AML-193 (cell line): ENCODE data around the gene HAUS8.
A peak's percentile ranks its signal among the peaks of the same experiment; 100 is the strongest.
"Not testable (repeated sequence)": the region's sequence is repeated elsewhere in the genome, so short reads cannot be mapped to it uniquely, and the experiment has no call there.

Source experiments
- DNase-seq, 2 experiments: peaks; one replicate each; lab custom pipeline; 2025; lab: John Stamatoyannopoulos, UW

The HAUS8 gene

DNA sequence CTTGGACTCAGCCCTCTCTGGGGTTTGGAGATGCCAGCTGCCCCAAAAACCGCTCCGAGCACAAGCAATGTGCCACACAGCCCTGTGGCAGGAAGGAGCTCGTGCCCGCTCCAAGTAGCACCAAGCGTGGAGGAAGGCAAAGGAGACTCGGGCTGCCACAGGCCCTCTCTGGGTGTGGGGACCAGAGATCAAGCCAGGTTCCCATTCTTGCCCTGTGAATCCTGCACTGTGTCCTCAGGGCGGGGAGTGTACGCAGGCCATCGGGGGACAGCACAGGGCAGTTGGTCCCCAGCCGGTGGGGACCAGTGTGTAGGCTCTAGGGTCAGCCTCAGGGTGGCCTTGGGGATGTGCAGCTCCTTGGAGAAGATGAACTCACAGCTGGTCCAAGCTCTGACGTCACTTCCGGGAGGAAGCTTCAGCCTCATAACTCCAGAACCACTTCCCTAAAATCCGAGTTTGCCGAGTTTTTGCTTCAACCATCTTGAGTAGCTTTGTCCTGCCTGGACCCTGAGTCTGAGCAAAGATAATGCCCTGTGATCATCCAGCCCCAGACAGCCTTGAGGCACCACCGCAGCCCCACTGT is 39.3 kb downstream of the HAUS8 start:
- DNase-seq, result peak; percentile 15 to 47

DNA sequence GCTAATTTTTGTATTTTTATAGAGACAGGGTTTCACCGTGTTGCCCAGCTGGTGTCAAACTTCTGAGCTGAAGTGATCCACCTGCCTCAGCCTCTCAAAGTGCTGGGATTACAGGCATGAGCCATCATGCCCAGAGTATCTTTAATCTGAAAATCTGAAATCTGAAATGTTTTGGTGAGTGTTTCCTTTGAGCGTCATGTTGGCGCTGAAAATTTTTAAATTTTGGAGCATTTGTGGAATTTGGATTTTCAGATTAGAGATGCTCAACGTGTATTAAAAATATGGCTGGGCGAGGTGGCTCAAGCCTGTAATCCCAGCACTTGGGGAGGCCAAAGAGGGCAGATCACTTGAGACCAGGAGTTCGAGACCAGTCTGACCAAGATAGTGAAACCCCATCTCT is 43.5 kb downstream of the HAUS8 start:
- no peak for DNase-seq

DNA sequence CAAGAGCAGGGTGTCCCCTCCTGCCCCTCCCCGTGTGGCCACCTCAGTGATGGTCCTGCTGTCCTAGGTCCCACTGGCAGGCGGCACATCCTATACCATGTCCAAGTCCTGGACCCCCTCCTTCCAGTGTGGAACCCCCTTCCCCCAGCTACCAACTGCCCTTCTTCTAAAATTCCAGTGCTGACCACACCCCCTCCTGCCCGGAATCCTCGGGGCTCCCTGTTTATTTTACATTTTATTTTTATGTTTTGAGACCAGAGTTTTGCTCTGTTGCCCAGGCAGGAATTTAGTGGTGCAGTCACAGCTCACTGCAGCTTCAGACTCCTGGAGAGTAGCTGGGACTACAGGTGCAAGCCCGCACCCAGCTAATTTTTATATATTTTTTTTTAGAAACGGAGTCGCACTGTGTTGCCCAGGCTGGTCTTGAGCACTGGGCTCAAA is 47.7 kb downstream of the HAUS8 start:
- no peak for DNase-seq

DNA sequence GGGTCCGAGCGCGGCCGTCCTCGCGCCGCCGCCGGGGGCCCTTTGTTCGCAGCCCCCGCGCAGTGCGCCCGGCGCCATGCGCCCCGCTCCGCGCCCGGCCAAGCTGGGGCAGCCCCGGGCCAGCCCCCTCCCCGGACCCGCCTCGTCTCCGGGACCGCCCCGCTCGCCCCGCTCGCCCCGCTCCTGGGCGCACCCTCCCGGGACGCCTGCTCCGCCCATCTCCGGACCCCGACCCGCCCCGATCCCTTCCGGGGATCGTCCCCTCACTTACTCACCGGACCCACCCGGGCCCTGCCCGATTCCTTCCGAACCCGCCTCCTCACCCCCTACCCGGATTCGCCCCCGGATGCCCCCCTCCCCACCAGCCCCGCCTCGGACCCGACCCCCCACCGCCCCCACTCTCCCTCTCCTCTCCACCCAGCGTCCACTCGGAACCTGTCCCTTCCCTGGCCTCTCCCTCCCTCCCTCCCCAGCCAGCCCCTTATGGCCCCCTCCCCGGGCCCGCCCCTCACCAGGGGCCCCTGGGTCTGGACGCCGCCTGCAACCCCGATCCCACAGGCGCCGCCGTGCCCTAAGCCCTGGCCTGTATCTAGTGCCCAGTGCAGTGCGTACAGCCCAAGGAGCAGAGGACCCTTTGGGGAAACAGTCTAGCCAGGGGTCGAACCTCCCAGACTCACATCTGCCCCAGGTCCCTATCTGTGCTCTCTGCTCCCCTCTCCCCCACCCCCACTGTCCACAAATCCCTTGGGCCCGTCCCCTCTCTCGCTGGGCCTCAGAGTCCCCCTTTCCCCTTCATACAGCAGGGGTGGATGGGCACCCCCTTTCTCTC is 48.3 kb downstream of the HAUS8 start, which contains the start of gene CPAMD8:
Gene CPAMD8, minus strand, starts transcription at position 105 of the 829 bp plus-strand sequence. CDS start 168 bp downstream, outside the sequence.
- DNase-seq, result no peak

DNA sequence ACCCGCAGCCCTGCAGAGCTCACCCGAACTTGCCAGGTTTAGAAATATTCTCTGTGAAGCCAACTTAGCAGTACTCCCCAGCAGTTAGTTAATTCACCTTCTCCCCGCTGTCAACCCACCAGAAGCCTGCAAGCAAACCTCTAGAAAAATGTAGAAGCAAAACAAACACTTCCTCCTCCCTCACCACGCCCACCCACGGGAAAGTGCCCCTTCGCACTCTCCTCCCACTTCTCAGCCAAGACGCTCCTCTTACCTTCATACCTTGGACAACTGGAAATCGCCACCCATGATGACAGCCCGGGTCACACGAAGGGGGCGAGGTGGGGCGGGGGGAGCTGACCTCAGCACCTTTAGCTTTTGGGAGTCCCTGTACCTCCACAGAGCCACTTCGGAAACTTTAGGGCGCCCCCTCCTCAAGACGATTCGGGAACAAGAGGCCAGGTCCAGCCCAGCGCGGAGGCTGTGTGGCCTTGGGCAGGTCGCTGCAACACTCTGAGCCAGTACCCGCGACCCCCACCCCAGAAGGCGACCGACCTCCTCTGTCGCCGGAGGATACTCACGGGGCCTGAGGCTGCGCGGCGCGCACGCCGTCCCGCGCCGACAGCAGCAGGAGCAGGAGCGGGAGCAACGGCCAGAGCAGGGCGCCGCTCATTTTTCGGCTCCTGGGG is 49.1 kb downstream of the HAUS8 start:
- no peak for DNase-seq

DNA sequence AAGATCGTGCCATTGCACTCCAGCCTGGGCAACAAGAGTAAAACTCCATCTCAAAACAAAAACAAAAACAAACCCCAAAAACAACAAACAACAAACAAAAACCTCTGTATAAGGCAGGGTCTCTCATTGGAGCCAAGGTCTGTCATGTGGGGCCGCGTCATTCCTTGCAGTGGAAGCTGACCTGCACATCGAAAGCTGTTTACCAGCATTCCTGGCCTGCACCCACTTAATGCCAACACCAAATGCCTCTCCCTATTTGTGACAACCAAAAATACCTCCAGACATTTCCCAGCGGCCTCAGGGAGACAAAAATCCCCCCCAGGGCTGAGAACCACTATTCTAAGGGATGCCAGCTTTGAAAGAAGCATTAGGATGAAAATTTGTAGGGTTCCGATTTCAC is 49.9 kb downstream of the HAUS8 start:
- no peak for DNase-seq

DNA sequence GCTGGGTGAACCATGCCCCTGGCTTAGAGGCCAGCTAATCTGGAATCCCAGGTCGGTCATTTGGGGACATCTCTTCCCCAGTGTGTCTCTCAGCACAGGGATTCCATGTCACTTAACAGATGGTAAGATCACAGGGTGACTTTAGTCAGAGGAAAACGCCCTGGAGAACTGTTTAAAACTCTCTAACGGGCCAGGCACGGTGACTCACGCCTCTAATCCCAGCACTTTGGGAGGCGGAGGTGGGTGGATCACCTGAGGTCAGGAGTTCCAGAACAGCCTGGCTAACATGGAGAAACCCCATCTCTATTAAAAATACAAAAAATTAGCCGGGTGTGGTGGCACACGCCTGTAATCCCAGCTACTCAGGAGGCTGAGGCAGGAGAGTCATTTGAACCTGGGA is 50.3 kb downstream of the HAUS8 start:
- DNase-seq, result not testable (repeated sequence)

DNA sequence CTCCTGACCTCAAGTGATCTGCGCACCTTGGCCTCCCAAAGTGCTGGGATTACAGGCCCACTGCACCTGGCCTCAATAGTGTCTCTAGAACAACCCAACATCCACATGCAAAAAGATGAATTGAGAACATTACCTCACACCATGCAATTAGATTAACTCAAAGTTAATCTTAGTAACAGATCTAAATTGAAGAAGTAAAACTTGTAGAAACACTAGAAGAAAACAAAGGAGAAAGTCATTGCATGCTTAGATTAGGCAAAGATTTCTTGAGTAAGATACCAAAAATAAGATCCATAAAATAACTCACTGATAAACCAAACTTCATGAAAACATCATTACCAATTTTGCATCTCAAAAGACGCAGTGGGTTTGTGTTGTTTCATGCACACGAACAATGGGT is 51.4 kb downstream of the HAUS8 start:
- no peak for DNase-seq

DNA sequence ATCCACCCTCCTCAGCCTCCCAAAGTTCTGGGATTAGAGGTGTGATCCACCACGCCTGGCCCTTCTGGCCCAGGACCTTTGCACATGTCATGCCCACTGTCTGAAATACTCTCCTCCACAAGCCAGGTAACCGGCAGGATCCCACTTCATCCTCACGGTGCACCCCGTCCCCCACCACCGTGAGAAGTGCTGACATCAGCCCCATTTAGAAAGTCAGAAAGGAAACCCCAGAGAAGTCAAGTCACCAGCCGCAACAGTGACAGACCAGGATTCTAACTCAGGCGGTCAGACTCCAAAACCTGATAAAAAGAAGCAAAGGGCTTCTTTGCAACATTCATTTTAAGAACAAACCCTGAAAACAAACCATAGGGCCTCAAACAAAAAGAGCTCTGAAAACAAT is 52.5 kb downstream of the HAUS8 start:
- no peak for DNase-seq

DNA sequence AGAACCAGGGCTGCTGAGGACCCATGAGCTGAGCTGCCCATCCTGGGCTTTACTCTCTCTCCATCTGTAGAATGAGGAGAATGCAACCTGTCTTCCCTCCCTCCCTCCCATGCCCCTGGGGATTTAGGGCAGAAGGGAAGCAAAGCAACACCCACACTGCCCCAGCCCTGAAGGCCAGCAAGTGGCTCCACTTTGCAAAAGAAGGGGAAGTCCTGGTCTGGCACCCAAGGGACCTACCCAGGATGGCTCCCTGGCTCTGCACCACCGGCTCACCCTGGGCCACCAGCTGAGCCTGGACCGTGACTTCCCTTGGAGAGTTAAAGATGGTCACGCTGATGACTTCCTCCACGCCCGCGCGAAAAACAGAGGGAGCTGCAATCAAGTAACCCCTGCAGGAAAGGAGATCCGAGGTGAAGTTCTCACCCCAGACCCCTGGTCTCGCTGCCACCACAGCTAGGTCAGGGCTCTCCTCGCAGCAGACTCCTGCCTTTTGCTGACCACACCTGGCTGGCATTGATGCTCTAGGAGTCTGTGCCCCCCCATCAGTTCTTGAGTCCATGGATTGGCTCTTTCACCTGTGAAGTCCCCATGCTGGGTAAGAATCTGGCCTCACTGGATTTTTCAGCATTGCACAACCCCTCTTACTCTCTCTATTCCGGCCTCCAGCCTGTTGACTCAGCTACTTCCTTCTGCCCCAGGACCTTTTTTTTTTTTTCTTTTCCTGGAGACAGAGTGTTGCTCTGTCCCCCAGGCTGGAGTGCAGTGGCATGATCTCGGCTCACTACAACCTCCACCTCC is 53.3 kb downstream of the HAUS8 start:
- peak; percentile 80 to 82 for DNase-seq

DNA sequence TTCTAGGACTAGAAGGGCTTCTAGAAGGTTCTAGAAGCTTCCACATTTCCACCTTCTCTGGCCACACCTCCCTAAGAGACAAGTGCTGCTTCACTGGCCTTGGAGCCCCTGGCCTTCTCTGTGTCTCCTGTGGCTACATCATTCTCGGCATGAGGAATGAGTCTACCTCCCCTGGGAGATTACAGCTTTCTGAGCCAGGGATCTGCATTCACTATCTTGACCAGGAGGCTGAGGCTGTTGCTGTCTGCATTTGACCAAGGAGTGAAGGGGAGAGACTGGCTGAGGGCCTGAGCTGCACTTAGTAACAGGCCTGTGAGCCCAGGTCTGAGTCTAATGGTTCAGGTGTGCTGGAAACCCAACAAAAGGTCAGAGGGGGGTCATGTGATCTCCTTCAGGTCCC is 53.9 kb downstream of the HAUS8 start:
- no peak for DNase-seq

DNA sequence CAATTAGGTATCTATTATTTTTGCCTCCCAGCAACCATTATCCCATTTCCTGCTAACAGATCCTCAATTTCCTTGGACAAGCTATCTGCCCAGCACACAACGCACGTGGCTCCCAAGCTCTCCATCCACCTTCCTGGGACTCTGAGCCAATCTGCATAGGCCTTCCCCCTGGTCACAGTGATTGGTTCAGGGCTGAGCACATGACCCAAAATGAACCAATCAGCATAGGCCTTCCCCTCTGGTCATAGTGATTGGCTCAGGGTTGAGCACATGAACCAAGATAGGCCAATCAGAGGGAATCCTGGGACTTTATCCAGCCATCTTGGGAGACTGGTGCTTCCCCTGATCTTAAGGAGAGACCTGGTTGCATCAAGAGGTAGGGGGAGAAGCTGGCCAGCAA is 54.4 kb downstream of the HAUS8 start:
- no peak for DNase-seq

DNA sequence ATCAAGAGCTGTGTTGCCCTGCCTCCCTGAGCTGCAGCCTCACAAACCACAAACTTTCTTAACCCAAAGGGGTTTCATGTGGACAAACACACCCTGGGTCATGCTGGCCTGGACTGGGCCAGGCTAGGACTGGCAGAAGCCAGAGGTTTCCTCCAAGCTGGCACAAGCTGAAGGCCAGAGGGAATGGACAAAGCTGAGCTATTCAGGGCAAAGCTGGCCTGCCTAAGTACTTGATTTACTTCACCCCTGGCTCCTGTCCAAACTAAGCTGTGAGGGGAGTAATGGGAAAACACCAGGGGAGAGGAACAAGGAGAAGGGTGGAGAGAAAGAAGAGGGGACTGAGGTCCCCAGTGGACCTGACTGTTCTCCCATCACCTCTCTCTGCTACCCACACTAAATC is 54.9 kb downstream of the HAUS8 start:
- DNase-seq, result no peak

DNA sequence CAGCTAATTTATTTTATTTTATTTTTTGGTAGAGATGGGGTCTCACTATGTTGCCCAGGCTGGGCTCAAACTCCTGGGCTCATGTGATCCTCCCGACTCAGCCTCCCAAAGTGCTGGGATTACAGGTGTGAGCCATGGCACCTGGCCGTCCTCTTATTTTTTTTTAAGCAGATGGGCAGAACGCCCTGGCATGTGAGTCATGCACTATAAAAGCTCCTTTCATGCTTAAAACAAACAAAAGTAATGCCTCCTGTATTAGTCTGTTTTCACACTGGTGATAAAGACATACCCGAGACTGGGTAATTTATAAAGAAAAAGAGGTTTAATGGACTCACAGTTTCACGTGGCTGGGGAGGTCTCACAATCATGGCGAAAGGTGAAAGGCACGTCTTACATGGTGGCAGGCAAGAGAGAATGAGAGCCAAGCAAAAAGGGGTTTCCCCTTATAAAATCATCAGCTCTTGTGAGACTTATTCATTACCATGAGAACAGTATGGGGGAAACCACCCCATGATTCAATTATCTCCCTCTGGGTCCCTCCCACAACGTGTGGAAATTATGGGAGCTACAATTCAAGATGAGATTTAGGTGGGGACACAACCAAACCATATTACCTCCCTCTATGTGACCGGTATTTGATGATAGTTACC is 60.9 kb downstream of the HAUS8 start:
- not testable (repeated sequence) for DNase-seq

DNA sequence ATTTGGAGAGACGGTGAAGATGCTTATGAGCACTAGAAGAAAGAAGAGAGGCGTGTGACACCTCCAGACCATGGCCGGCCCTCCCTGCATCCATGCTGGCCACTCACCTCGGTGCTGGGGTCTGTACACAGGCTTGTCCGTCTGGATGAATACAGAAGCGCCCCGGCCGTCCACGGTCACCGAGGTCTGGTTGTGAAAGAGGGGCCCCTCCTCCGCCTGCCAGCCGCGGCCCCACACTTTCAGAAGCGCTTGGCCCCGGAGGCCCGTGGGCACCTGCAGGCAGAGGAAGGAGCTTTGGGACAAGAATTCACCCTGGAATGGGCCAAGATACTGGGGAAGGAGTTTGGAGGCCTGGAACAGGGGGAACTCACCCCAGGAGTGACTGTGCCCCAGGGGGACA is 63.8 kb downstream of the HAUS8 start:
- no peak for DNase-seq

DNA sequence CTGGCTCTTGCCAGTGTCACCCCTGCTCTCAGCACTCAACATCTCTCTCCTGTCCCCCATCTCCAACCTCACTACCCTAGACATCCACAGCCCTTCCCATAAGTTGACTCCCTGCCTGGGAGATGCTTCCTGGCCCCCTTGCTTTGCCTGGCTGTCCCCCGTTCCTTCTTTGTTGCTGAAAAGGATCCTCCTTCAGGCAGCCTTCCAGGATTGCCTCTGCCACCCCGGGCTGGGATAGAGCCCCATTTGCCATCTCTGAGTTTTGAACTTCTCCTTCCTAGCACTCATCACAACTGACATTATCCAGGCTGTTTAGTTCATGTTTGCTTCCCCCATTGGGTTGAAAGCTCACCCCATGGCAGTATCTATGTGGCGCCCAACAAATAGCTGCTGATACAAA is 68.7 kb downstream of the HAUS8 start:
- DNase-seq, result no peak

DNA sequence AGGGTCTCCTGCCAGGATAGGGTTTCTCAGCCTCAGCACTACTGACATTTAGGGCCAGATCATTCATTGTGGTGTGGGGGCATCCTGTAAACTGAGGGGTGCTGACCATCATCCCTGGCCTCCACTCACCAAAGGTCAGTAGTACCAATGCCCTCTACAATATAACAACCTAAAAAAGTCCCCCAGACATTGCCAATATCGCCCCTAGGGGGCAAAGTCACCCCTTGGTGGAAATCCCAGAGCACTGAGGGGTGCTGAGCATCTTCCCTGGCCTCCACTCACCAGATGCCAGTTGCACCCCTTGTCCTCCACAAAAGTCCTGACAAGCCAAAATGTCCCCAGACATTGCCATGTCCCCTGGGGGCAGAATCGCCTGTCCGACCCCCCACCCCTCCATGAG is 70.3 kb downstream of the HAUS8 start:
- no peak for DNase-seq

DNA sequence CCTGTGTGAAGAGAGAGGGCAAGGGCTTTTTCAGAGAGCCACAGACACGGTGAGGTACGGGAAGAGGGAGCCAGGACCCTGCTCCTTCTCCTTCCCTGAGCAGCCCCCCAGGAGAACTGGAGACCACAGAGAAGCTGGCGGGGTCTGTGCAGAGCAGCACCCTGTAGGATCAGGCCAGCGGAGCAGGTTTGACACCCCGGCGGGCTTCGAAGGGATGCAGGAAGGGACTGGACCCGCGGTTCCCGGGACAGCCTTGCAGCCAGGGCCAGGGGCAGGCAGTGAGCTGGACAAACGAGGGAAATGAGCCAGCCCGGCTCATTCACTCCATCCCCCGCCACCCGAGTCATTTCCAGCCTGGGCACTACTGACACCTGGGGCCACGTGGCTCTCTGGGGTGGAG is 70.9 kb downstream of the HAUS8 start:
- DNase-seq, result no peak

DNA sequence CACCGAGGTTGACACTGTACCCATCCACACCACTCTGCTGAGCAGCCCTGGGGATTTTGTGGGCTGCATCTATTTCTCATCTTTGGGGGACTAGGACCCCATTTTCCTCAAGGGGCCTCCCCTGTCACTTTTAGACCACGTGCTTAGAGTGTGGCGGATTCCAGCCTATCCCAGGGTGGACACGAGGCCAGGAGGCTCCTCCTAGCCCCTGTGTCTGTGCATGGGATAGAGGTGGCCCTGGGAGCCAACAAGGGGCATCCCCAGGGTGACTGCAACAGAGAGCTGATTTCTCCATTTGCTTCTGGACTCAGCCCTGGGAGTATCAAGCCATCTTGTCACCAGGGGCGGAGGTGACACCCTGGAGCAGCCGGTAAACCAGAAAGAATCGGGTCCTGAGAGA is 72.8 kb downstream of the HAUS8 start:
- no peak for DNase-seq

DNA sequence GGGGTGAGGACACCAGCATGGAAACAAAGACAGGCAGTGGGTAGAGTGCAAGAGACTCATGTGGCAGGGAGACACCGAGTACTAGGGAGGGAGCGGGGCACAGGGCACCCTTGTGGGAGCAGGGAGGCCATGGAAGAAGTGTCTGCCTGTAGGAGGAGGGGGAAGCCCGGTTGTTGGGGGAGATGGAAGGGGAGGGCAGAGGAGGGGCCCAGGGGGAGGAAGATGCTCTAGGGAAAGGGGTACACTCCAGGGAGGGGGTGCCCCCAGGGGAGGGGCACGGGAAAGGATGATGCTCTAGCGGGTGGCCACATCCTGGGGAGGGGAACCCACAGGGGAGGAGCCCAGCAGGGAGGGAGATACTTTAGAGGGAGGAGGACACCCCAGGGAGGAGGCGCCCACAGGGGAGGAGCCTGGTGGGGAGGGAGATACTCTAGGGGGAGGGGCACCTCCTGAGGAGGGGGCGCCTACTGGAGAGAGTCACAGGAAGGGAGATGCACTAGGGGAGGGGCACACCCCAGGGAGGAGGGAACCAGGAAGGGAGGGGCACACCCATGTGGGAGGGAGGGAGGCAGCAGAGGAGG is 73.6 kb downstream of the HAUS8 start:
- no peak for DNase-seq
